ENCODE results near the gene CHKA. TPM values are rescaled to one million over a fixed set of nuclear protein-coding genes. Genes with fewer than 3 reads are reported as not detected.

CHKA gene
- total RNA-seq, 1 donor from 2014 or later, result 17.9 TPM

GRCh38 chr11:68149417-68149816 is 28.2 kb upstream of the CHKA start:
- no peak for TF ChIP-seq CTCF (conservative IDR thresholded peaks at IDR 0.05; ENCODE audit: low read depth, low read length)
- H3K4me3 ChIP-seq (ENCODE audit: low read depth, low read length), result no peak overlapping the region
- no peak for DNase-seq (ENCODE audit: low read depth)

DNA sequence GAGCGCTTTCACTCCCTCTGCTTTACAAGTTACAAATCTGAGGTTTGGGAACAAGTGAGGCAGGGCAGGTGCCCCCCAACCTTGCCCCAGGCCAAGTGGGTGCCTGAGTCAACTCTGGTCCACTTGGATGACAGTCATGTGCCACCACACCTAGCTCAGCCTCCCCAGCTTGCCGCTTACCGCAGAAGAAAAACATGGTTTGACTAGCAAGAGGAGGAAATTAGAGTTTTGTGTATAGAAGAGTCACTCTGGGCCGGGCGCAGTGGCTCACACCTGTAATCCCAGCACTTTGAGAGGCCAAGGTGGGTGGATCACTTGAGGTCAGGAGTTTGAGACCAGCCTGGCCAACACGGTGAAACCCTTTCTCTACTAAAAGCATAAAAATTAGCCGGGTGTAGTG is 27.7 kb upstream of the CHKA start:
- DNase-seq (ENCODE audit: low read depth), result no peak
- no peak for TF ChIP-seq CTCF (conservative IDR thresholded peaks at IDR 0.05; ENCODE audit: low read depth, low read length)
- no peak overlapping the region for H3K4me3 ChIP-seq (ENCODE audit: low read depth, low read length)

- H3K4me3 ChIP-seq (ENCODE audit: low read depth, low read length), result no peak overlapping the region
- DNase-seq (ENCODE audit: low read depth), result no peak
- TF ChIP-seq CTCF (conservative IDR thresholded peaks at IDR 0.05; ENCODE audit: low read depth, low read length), result no peak
Measured at GRCh38 chr11:68148071-68148805, 27.1 kb upstream of the CHKA start.

DNA sequence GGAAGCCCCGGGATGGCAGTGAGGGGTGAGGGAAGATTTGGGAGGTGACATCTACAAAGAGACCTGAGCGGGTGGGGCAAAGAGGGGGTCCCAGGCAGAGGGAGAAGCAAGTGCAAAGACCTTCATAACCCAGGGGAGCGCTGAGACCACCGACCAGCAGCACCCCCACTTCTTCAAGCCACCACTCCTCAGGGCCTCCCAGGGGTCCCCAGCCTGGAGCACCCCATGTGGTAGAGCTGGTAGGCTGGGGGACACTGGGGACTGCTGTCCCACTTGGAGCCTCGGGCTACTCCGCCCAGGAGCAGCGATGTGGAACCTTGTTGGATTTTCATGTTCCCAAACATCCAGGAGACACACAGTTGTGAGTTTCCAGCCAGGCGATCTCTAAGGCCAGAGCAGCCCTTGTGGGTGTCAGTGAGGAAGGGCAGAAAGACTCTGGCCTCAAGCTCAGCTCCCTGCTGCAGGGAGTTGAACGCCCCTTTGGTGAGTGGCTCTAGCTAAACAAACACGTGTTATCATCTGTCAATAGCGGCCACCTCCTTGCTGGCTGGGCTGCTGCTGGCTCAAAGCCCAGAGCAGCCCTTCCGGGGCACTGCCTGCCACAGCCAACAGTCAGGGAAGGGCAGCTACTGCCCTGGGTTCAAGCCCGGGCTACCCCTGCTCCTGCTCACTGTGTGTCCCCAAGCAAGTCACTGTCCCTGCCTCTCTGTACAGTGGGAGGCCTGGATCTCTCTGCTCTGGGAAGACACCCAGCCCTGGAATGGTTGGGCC is 25.7 kb upstream of the CHKA start:
- DNase-seq (ENCODE audit: low read depth), result no peak
- no peak for TF ChIP-seq CTCF (conservative IDR thresholded peaks at IDR 0.05; ENCODE audit: low read depth, low read length)
- H3K4me3 ChIP-seq (ENCODE audit: low read depth, low read length), result no peak overlapping the region

- DNase-seq (ENCODE audit: low read depth), result no peak
- TF ChIP-seq CTCF (conservative IDR thresholded peaks at IDR 0.05; ENCODE audit: low read depth, low read length), result no peak
- H3K4me3 ChIP-seq (ENCODE audit: low read depth, low read length), result no peak overlapping the region
Measured at GRCh38 chr11:68146010-68146540, 24.9 kb upstream of the CHKA start.

GRCh38 chr11:68145120-68145866 is 24.1 kb upstream of the CHKA start:
- no peak for DNase-seq (ENCODE audit: low read depth)
- H3K4me3 ChIP-seq (ENCODE audit: low read depth, low read length), result no peak overlapping the region
- no peak for TF ChIP-seq CTCF (conservative IDR thresholded peaks at IDR 0.05; ENCODE audit: low read depth, low read length)
